Sigmoid colon (tissue), 7 donors: ENCODE measurements around the gene NUP58. TPM values are rescaled to one million over a fixed set of nuclear protein-coding genes. Genes with fewer than 3 reads are reported as not detected.

Source experiments
- DNase-seq: peaks from one replicate; pipeline ENCODE4 v3.0.0-alpha.2; 2019
- H3K27ac ChIP-seq, 4 donors: fragments of 200-600 bp; sonication (generic); one replicate each; pipeline ENCODE4 v1.5.1; 2016 to 2019; ENCODE audit warnings: mild to moderate bottlenecking in 1 of 4
- H3K27me3 ChIP-seq, 3 donors: fragments of 200-600 bp; sonication (generic); one replicate each; pipeline ENCODE4 v1.5.1; 2019; ENCODE audit warnings: mild to moderate bottlenecking in 1 of 3
- H3K36me3 ChIP-seq, 4 donors: fragments of 200-600 bp; sonication (generic); one replicate each; pipeline ENCODE4 v1.5.1; 2016 to 2019
- H3K4me1 ChIP-seq, 4 donors: fragments of 200-600 bp; sonication (generic); one replicate each; pipeline ENCODE4 v1.5.1; 2017 to 2019
- H3K4me3 ChIP-seq, 4 donors: fragments of 200-600 bp; sonication (generic); one replicate each; pipeline ENCODE4 v1.5.1; 2017 to 2019; ENCODE audit warnings: mild to moderate bottlenecking in 2 of 4, moderate library complexity in 1 of 4
- H3K9me3 ChIP-seq, 4 donors: fragments of 200-600 bp in 3 of 4; sonication (generic) in 3 of 4; one replicate each; pipeline versions ENCODE4 v1.5.1 to v1.6.1; 2013 to 2019
- EP300 ChIP-seq, 4 donors: sonication (generic); formaldehyde crosslinking; IDR thresholded peaks; one replicate each; pipeline ENCODE4 v1.6.1; 2017; ENCODE audit warnings: antibody characterized with exemption in 4 of 4
- POLR2A ChIP-seq, 2 donors: fragments of 450-650 bp; IDR thresholded peaks; one replicate each; pipeline ENCODE4 v1.6.1; 2016; ENCODE audit warnings: antibody characterized with exemption in 2 of 2, mild to moderate bottlenecking in 2 of 2, moderate library complexity in 2 of 2
- POLR2AphosphoS5 ChIP-seq, 4 donors: sonication (generic); formaldehyde crosslinking; IDR thresholded peaks; one replicate each; pipeline ENCODE4 v1.6.1; 2017; ENCODE audit warnings: antibody characterized with exemption in 4 of 4
- WGBS, 2 donors: extraction: QIAGEN DNeasy Blood & Tissue Kit; methylation state at CpG; one replicate each; pipeline ENCODE4 v1.1.7; 2013; 5-methylcytosine and 5-hydroxymethylcytosine counted together
- intact Hi-C: fragments of 100-400 bp; cut with DNase I; formaldehyde crosslinking; loops from one replicate; pipeline ENCODE4 v1.15.1; 2023
- polyA plus RNA-seq, 3 donors: library from polyadenylated mRNA; stranded (reverse); fragments of 200-250 nt; gene quantifications; one replicate each; pipeline ENCODE4 v1.2.3, GENCODE V29; 2013
- total RNA-seq, 4 donors: library from RNA; depleted of rRNA; stranded (reverse); fragments of >200 nt; gene quantifications; one replicate each; pipeline ENCODE4 v1.1.0, GENCODE V29; 2016
- TF ChIP-seq, protein P1 (sequence below), 4 experiments: fragments of 450-650 bp in 3 of 4; fragments of 200-600 bp in 1 of 4; IDR thresholded peaks; one replicate each; pipeline ENCODE4 v1.5.1; 2016 to 2019; ENCODE audit warnings: antibody characterized with exemption in 4 of 4, mild to moderate bottlenecking in 3 of 4, moderate library complexity in 2 of 4
- donor health status: healthy with polysubstance abuse.
- donor health status: Bipolar disorder and iron deficiency.
- donor health status: healthy.

Gene NUP58
- total and polyA plus RNA-seq, 7 donors = 10.2 to 50.3 (median 30.3) TPM

DNA sequence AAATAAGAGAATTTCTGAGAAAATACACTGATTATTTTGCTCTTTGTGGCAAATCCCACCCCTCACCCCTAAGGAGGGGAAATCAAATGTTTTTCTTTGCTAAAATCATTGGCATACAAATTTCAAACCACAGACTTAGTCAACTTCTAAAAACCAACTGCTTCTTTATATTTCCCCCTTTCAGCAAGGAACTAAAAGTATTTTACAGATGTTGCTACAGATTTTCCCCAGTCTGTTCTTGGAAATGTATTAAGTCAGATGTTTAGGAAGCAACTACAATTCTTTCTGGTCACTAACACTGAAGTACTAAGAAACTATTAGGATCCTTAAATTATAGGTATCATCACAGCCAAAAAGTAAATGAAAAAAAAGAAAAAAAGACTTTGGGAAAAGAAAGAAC lies 21.0 kb upstream of the NUP58 start:
- no peaks in the 10 kb centered on the region for H3K27me3 ChIP-seq
- intact Hi-C loops = no loop called here

DNA sequence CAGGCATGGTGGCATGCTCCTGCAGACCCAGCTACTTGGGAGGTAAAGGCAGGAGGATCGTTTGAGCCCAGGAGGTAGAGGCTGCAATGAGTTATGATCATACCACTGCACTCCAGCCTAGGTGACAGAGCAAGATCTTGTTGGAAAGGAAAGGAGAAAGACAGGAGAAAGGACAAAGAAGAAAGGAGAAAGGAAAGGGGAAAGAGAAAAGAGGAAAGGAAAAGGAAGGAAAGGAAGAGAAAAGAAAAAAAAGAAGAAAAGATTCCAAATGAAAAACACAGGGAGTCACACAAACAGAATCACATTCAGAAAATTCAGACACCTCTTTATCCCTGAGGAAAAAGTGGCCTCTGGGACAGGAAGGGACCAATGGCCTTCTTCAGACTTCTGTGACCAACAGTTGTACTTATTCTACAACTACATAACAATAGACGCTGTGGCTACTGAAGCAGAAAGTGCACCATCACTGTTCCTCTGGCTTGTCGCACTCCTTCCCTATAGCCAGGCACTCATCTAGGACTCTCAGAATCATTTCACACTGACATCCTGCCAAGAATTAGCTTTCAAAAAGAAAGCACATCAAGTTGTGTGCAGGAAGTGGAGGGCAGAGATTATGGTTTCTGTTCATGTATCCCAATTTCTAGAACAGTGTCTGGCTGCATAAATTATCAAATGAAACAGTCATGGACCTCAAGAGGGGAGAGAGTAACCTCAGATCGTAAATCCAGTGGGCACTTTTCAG lies 20.1 kb upstream of the NUP58 start:
- Histone ChIP-seq H3K4me3 (no peak overlapping the region), H3K4me1 (peaks cover 0 to 29% (median 15%) of the 10 kb centered on the region in 4 donors), H3K9me3 (no peaks in the 10 kb centered on the region), H3K36me3 (no peaks in the 10 kb centered on the region), H3K27ac (no peak overlapping the region), H3K27me3 (no peaks in the 10 kb centered on the region)
- no peak for TF ChIP-seq EP300 (IDR thresholded peaks at IDR 0.05)
- no peak for TF ChIP-seq POLR2A (IDR thresholded peaks at IDR 0.05)
- no peak for TF ChIP-seq POLR2AphosphoS5 (IDR thresholded peaks at IDR 0.05)
- TF ChIP-seq, protein P1, sequence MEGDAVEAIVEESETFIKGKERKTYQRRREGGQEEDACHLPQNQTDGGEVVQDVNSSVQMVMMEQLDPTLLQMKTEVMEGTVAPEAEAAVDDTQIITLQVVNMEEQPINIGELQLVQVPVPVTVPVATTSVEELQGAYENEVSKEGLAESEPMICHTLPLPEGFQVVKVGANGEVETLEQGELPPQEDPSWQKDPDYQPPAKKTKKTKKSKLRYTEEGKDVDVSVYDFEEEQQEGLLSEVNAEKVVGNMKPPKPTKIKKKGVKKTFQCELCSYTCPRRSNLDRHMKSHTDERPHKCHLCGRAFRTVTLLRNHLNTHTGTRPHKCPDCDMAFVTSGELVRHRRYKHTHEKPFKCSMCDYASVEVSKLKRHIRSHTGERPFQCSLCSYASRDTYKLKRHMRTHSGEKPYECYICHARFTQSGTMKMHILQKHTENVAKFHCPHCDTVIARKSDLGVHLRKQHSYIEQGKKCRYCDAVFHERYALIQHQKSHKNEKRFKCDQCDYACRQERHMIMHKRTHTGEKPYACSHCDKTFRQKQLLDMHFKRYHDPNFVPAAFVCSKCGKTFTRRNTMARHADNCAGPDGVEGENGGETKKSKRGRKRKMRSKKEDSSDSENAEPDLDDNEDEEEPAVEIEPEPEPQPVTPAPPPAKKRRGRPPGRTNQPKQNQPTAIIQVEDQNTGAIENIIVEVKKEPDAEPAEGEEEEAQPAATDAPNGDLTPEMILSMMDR (IDR thresholded peaks at IDR 0.05) = no peak
- 52 to 61% methylated on average over 4 of the region's 4 CpGs for WGBS, 2 donors
- DNase-seq = no peak
- intact Hi-C loops = no loop called here

More for the DNA sequence above, 21.0 kb upstream of the NUP58 start:
- Histone ChIP-seq H3K4me3 (no peak overlapping the region), H3K36me3 (no peaks in the 10 kb centered on the region), H3K9me3 (no peaks in the 10 kb centered on the region), H3K4me1 (peaks cover 0 to 20% (median 5%) of the 10 kb centered on the region in 4 donors), H3K27ac (no peak overlapping the region)
- DNase-seq = no peak
- no peak for TF ChIP-seq EP300 (IDR thresholded peaks at IDR 0.05)
- TF ChIP-seq POLR2AphosphoS5 (IDR thresholded peaks at IDR 0.05) = no peak
- TF ChIP-seq, protein P1 (IDR thresholded peaks at IDR 0.05) = no peak
- TF ChIP-seq POLR2A (IDR thresholded peaks at IDR 0.05) = no peak

DNA sequence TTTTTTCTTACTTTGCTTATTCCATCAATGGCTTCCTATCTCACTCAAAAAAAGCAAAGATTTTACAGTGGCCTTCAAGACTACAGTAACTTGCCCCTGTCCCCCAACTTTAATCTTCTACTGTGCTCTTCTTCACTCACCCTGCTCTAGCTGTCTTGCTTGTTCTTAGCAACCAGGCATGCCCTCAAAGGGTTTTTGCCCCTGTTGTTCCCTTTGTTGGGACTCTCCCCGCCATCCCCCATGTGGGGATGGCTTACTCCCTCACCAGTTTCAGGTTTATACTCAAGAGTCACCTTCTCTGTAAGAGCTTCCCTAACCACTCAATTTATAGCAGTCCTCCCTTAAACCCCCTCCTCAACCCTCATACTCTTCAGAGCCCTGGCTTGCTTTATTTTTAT lies 19.5 kb upstream of the NUP58 start:
- H3K4me3 ChIP-seq = no peak overlapping the region
- TF ChIP-seq POLR2AphosphoS5 (IDR thresholded peaks at IDR 0.05) = no peak
- no peak overlapping the region for H3K27ac ChIP-seq
- H3K36me3 ChIP-seq = no peaks in the 10 kb centered on the region
- WGBS, 2 donors = 81 to 96% methylated on average over 1 of the region's 1 CpG
- H3K4me1 ChIP-seq = peaks cover 0 to 29% (median 17%) of the 10 kb centered on the region in 4 donors
- H3K9me3 ChIP-seq = no peaks in the 10 kb centered on the region
- intact Hi-C loops = no loop called here
- no peaks in the 10 kb centered on the region for H3K27me3 ChIP-seq
- DNase-seq = no peak

DNA sequence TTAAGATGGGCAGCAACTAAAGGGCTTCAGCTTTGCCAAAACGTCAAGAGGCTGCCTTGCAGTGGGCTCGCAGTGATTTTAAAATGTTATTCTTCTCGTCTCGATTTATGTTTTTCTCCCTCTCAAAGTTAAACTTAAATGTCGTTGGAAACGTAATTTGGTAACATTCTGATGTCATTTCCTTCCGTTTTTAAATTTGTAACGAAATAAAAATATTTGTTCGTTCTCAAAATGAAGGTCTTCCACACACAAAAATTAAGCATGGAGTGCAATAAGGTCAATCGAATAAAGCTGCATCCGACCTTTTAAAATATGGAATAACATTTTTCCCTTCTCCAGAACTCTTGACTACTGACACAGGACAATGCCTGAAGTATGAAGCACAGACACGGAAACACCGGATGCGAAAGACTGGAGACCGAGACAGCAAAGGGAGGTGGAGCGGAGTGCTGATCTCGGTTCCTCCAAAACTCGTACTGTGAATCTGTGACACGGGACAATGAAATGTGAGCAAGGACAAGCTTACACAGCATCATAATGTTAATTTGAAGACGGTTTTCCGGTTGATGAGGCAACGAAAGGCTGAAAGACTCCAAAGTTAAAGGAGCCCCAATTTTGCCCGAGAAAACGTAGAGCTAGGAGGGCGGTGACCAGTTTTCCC lies 15.0 kb upstream of the NUP58 start:
- intact Hi-C loops = loop anchor here (2.0 kb wide), 1 partner anchor 14 kb away; the partner anchor contains the start of gene NUP58
- H3K27me3 ChIP-seq = no peaks in the 10 kb centered on the region
- H3K36me3 ChIP-seq = no peaks in the 10 kb centered on the region
- TF ChIP-seq, protein P1 (IDR thresholded peaks at IDR 0.05) = no peak
- TF ChIP-seq EP300 (IDR thresholded peaks at IDR 0.05) (no peak), POLR2A (IDR thresholded peaks at IDR 0.05) (no peak), POLR2AphosphoS5 (IDR thresholded peaks at IDR 0.05) (no peak)
- no peak for DNase-seq
- peak overlapping the region; percentile 80 to 93 (median 90) for H3K27ac ChIP-seq
- no peaks in the 10 kb centered on the region for H3K9me3 ChIP-seq
- 4 to 5% methylated on average over 25 of the region's 25 CpGs for whole genome bisulfite sequencing, 2 donors
- H3K4me1 ChIP-seq = peaks cover 0 to 34% (median 18%) of the 10 kb centered on the region in 4 donors
- peak overlapping the region; percentile 86 to 94 (median 89) for H3K4me3 ChIP-seq
